Measurements from ENCODE around the gene AP1S1. TPM values are rescaled to one million over a fixed set of nuclear protein-coding genes. Genes with fewer than 3 reads are reported as not detected.
"Not testable (repeated sequence)": the region's sequence is repeated elsewhere in the genome, so short reads cannot be mapped to it uniquely, and the experiment has no call there.

Gene AP1S1
- total RNA-seq, 4 donors from 2014 or later: 28.5 to 66.5 (median 50.0) TPM

GRCh38 chr7:101129603-101130117 is 24.6 kb upstream of the AP1S1 start:
- peaks cover 37% of the 10 kb centered on the region for H3K4me1 ChIP-seq
- no peaks in the 10 kb centered on the region for H3K27me3 ChIP-seq
- peaks cover 7% of the 10 kb centered on the region for H3K36me3 ChIP-seq
- no peaks in the 10 kb centered on the region for H3K9me3 ChIP-seq
- WGBS: 86% methylated on average over 3 of the region's 3 CpGs
- no peak overlapping the region for H3K4me3 ChIP-seq
- no peak overlapping the region for H3K27ac ChIP-seq
- TF ChIP-seq POLR2A (IDR thresholded peaks at IDR 0.05) (no peak), POLR2AphosphoS5 (IDR thresholded peaks at IDR 0.05) (no peak), EP300 (IDR thresholded peaks at IDR 0.05) (no peak)
- TF ChIP-seq, protein P1, sequence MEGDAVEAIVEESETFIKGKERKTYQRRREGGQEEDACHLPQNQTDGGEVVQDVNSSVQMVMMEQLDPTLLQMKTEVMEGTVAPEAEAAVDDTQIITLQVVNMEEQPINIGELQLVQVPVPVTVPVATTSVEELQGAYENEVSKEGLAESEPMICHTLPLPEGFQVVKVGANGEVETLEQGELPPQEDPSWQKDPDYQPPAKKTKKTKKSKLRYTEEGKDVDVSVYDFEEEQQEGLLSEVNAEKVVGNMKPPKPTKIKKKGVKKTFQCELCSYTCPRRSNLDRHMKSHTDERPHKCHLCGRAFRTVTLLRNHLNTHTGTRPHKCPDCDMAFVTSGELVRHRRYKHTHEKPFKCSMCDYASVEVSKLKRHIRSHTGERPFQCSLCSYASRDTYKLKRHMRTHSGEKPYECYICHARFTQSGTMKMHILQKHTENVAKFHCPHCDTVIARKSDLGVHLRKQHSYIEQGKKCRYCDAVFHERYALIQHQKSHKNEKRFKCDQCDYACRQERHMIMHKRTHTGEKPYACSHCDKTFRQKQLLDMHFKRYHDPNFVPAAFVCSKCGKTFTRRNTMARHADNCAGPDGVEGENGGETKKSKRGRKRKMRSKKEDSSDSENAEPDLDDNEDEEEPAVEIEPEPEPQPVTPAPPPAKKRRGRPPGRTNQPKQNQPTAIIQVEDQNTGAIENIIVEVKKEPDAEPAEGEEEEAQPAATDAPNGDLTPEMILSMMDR (IDR thresholded peaks at IDR 0.05): no peak
- DNase-seq (ENCODE audit: low spot score in 2 of 2): no peak

DNA sequence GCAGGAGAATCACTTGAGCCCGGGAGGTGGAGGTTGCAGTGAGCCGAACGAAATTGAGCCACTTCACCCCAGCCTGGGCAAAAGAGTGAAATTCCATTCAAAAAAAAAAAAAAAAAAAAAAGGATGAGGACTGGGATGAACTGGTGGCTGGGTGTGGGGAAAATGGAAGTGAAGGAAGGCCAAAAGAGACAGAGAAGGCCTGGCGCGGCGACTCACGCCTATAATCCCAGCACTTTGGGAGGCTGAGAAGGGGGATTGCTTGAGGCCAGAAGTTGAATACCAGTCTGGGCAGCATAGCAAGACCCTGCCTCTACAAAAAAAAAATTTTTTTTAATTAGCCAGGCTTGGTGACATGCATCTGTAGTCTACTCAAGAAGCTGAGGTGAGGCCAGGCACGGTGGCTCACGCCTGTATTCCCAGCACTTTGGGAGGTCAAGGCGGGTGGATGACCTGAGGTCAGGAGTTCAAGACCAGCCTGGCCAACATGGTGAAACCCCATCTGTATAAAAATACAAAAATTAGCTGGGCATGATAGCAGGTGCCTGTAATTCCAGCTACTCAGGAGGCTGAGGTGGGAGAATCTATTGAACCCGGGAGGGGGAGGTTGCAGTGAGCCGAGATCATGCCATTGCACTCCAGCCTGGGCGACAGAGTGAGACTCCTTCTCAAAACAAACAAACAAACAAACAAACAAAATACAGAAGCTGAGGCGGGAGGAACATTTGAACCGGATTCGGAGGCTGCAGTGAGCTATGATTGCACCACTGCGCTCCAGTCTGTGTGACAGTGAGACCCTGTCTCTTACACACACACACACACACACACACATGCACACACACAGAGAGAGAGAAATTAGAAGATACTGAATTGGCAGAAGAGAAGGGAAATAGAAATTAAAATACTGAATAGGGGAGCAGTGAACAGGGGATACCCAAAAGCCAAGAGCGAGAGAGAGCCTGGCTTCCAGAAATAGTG is 21.4 kb upstream of the AP1S1 start:
- H3K27ac ChIP-seq; DNase-seq (ENCODE audit: low spot score in 2 of 2): not testable (repeated sequence)
- 91% methylated on average over 18 of the region's 18 CpGs for WGBS

GRCh38 chr7:101133621-101134398 is 20.5 kb upstream of the AP1S1 start:
- WGBS: 78% methylated on average over 15 of the region's 15 CpGs
- Histone ChIP-seq H3K4me3 (no peak overlapping the region), H3K4me1 (peaks cover 16% of the 10 kb centered on the region), H3K9me3 (no peaks in the 10 kb centered on the region), H3K27me3 (no peaks in the 10 kb centered on the region), H3K36me3 (peaks cover 7% of the 10 kb centered on the region), H3K27ac (no peak overlapping the region)
- DNase-seq (ENCODE audit: low spot score in 2 of 2): no peak
- TF ChIP-seq POLR2A (IDR thresholded peaks at IDR 0.05): no peak
- TF ChIP-seq EP300 (IDR thresholded peaks at IDR 0.05): no peak
- no peak for TF ChIP-seq POLR2AphosphoS5 (IDR thresholded peaks at IDR 0.05)
- TF ChIP-seq, protein P1 (IDR thresholded peaks at IDR 0.05): no peak

More for the DNA sequence above, 21.4 kb upstream of the AP1S1 start:
- H3K36me3 ChIP-seq, H3K4me3 ChIP-seq, H3K27me3 ChIP-seq, H3K9me3 ChIP-seq: not testable (repeated sequence)
- H3K4me1 ChIP-seq: peaks cover 13% of the 10 kb centered on the region

DNA sequence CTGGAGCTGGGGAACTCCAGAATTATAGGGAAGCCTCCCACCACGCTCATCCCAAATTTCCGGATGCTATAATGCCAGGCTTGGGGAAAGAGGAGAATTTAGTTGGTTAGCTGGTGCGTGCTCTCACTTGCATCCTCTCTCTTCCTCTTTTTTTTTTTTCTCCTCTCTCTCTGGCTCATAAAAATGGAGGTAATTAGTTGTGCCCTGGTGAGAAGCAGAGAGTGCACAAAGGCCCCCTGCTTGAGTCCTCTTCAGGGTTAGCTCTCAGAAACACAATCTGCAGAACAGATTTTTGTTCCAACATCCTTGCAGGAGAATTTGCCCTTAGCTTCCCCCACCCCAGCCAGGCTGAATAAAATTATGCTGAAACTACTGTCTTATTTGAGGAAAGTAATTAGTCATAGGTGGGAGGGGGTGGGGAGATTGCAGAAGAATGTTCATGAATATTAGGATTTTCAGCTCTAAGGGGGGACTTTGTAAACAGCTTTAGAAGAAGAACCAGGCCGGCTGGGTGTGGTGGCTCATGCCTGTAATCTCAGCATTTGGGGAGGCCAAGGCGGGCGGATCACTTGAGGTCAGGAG is 19.8 kb upstream of the AP1S1 start:
- 78% methylated on average over 6 of the region's 6 CpGs for WGBS
- Histone ChIP-seq H3K27ac (no peak overlapping the region), H3K27me3 (no peaks in the 10 kb centered on the region), H3K9me3 (no peaks in the 10 kb centered on the region), H3K36me3 (peaks cover 7% of the 10 kb centered on the region), H3K4me1 (peaks cover 21% of the 10 kb centered on the region), H3K4me3 (no peak overlapping the region)
- TF ChIP-seq EP300 (IDR thresholded peaks at IDR 0.05) (no peak), POLR2AphosphoS5 (IDR thresholded peaks at IDR 0.05) (no peak), POLR2A (IDR thresholded peaks at IDR 0.05) (no peak)
- TF ChIP-seq, protein P1 (IDR thresholded peaks at IDR 0.05): no peak
- no peak for DNase-seq (ENCODE audit: low spot score in 2 of 2)

DNA sequence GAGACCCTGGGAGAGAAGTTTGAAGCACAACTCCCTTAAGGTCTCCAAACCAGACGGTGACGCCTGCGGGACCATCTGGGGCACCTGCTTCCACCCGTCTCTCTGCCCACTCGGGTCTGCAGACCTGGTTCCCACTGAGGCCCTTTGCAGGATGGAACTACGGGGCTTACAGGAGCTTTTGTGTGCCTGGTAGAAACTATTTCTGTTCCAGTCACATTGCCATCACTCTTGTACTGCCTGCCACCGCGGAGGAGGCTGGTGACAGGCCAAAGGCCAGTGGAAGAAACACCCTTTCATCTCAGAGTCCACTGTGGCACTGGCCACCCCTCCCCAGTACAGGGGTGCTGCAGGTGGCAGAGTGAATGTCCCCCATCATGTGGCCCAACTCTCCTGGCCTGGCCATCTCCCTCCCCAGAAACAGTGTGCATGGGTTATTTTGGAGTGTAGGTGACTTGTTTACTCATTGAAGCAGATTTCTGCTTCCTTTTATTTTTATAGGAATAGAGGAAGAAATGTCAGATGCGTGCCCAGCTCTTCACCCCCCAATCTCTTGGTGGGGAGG is 16.5 kb upstream of the AP1S1 start:
- peaks cover 3% of the 10 kb centered on the region for H3K36me3 ChIP-seq
- no peak for TF ChIP-seq POLR2A (IDR thresholded peaks at IDR 0.05)
- TF ChIP-seq, protein P1 (IDR thresholded peaks at IDR 0.05): no peak
- no peak for TF ChIP-seq POLR2AphosphoS5 (IDR thresholded peaks at IDR 0.05)
- no peak for TF ChIP-seq EP300 (IDR thresholded peaks at IDR 0.05)
- H3K27me3 ChIP-seq: no peaks in the 10 kb centered on the region
- H3K4me1 ChIP-seq: peaks cover 24% of the 10 kb centered on the region
- H3K27ac ChIP-seq: peak overlapping the region; percentile 49
- 80% methylated on average over 9 of the region's 9 CpGs for WGBS
- DNase-seq (ENCODE audit: low spot score in 2 of 2): no peak
- H3K4me3 ChIP-seq: no peak overlapping the region
- no peaks in the 10 kb centered on the region for H3K9me3 ChIP-seq

Data from suprapubic skin (tissue), 4 donors.